ENCODE results near the gene RRP8. TPM values are rescaled to one million over a fixed set of nuclear protein-coding genes. Genes with fewer than 3 reads are reported as not detected.

Gene RRP8
- total and polyA plus RNA-seq, 7 donors, result 10.2 to 23.2 (median 20.7) TPM

DNA sequence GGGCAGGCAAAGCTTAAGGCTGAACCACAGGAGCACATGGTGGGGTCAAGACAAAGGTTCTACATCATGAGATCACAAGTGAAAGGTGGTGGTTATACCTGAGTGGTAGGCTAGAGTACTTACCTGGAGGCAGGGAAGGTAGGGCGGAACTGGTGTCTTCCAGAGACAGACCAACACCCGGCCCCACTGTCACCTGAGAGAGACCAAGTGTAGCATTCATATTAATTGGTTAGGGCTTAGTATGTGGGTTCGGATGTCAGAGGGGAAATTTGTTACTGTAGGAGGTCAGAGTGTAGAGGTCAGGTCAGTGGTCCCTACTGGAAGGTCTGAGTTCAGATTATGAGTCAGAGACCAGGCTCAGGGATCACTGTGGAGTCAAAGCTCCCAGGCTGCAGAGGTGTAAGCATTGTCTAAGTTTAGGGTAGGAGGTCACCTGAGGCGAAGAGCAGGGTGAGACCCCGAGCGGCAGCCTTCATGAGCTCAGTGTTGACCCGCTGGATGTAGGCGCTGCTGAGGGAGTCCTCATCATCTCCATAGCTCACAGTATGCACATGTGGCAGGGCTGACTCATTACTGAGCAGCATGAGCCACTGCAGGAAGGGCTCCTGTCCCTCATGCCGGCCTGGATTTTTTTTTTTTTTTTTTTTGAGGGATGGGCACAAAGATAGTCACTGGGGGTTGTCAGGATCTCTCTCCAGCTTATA, 12.6 kb upstream of the RRP8 start:
- H3K4me1 ChIP-seq, result peaks cover 0 to 46% (median 40%) of the 10 kb centered on the region in 4 donors
- WGBS, 2 donors, result 95 to 96% methylated on average over 9 of the region's 9 CpGs
- no peaks in the 10 kb centered on the region for H3K27me3 ChIP-seq
- peak; percentile 48 for DNase-seq
- TF ChIP-seq POLR2AphosphoS5 (IDR thresholded peaks at IDR 0.05), result no peak
- H3K4me3 ChIP-seq, result no peak overlapping the region
- intact Hi-C loops (cut with DNase I), result loop anchor here (2.0 to 5.0 kb wide), 2 partner anchors 66 to 135 kb away; partner anchors contain the start of genes ARFIP2, MRPL17 and TIMM10B
- peak overlapping the region in 3 of 4 donors; percentile 98 to 99 (median 99) for H3K27ac ChIP-seq
- peaks cover under 1 to 37% (median 20%) of the 10 kb centered on the region in 4 donors for H3K36me3 ChIP-seq
- no peaks in the 10 kb centered on the region for H3K9me3 ChIP-seq

DNA sequence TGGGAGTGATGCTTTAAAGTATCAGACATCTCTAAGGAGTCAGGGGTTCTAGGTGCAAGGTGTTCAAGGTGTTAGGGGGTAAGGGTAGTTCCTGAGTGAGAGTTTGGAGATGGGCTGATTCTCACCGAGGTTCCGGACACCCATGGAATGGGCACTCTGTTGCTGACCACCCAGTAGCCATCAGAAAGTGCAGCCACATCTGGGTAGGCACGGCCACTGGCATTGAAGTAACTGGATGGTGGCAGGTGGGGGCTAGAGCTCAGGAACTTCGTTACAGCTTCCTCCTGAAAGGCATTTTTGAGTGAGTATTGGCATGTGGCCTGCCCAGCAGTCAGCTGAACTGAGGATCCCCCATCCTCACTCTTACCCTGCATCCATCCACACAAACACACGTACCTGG, 11.6 kb upstream of the RRP8 start:
- Histone ChIP-seq H3K4me3 (no peak overlapping the region), H3K27me3 (no peaks in the 10 kb centered on the region), H3K4me1 (peaks cover 0 to 56% (median 50%) of the 10 kb centered on the region in 4 donors), H3K9me3 (no peaks in the 10 kb centered on the region), H3K27ac (peak overlapping the region in 3 of 4 donors; percentile 98 to 99 (median 99)), H3K36me3 (peaks cover 10 to 47% (median 30%) of the 10 kb centered on the region in 4 donors)
- 95 to 97% methylated on average over 5 of the region's 5 CpGs for WGBS, 2 donors
- intact Hi-C loops (cut with DNase I), result loop anchor here (2.0 to 5.0 kb wide), 2 partner anchors 67 to 134 kb away; partner anchors contain the start of genes ARFIP2, MRPL17 and TIMM10B
- TF ChIP-seq POLR2AphosphoS5 (IDR thresholded peaks at IDR 0.05) (no peak), POLR2A (IDR thresholded peaks at IDR 0.05) (no peak), EP300 (IDR thresholded peaks at IDR 0.05) (no peak)
- TF ChIP-seq, protein P1, sequence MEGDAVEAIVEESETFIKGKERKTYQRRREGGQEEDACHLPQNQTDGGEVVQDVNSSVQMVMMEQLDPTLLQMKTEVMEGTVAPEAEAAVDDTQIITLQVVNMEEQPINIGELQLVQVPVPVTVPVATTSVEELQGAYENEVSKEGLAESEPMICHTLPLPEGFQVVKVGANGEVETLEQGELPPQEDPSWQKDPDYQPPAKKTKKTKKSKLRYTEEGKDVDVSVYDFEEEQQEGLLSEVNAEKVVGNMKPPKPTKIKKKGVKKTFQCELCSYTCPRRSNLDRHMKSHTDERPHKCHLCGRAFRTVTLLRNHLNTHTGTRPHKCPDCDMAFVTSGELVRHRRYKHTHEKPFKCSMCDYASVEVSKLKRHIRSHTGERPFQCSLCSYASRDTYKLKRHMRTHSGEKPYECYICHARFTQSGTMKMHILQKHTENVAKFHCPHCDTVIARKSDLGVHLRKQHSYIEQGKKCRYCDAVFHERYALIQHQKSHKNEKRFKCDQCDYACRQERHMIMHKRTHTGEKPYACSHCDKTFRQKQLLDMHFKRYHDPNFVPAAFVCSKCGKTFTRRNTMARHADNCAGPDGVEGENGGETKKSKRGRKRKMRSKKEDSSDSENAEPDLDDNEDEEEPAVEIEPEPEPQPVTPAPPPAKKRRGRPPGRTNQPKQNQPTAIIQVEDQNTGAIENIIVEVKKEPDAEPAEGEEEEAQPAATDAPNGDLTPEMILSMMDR (IDR thresholded peaks at IDR 0.05), result no peak
- peak; percentile 63 for DNase-seq

DNA sequence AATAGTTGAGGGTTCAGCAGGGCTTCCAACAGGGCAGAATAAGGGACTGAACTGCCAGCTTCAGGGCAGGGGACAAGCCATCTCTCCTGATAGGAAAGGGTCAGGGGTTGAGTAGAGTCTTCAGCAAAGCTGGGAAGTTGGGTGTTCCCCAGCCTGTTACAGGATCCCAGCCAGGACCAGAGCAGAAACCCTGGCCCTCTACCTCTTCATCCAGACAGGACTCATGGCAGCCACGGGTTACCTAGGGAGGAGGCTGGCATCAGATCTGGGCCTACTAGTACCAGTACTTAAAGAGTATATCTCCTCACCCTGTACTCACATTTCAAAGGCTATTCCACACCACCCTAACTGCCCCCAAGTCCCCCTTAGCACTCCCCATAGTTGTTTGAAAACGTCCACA, 11.0 kb upstream of the RRP8 start:
- Histone ChIP-seq H3K9me3 (no peaks in the 10 kb centered on the region), H3K27me3 (no peaks in the 10 kb centered on the region), H3K36me3 (peaks cover 16 to 53% (median 36%) of the 10 kb centered on the region in 4 donors), H3K4me3 (no peak overlapping the region), H3K4me1 (peaks cover 0 to 56% (median 54%) of the 10 kb centered on the region in 4 donors), H3K27ac (peak overlapping the region in 3 of 4 donors; percentile 98 to 99 (median 99))
- DNase-seq, result peak; percentile 60
- intact Hi-C loops (cut with DNase I), result loop anchor here (2.0 kb wide), 1 partner anchor 134 kb away; the partner anchor contains the start of genes ARFIP2 and TIMM10B
- TF ChIP-seq EP300 (IDR thresholded peaks at IDR 0.05) (no peak), POLR2AphosphoS5 (IDR thresholded peaks at IDR 0.05) (no peak), POLR2A (IDR thresholded peaks at IDR 0.05) (no peak)
- TF ChIP-seq, protein P1 (IDR thresholded peaks at IDR 0.05), result no peak
- 89 to 90% methylated on average over 2 of the region's 2 CpGs for WGBS, 2 donors

DNA sequence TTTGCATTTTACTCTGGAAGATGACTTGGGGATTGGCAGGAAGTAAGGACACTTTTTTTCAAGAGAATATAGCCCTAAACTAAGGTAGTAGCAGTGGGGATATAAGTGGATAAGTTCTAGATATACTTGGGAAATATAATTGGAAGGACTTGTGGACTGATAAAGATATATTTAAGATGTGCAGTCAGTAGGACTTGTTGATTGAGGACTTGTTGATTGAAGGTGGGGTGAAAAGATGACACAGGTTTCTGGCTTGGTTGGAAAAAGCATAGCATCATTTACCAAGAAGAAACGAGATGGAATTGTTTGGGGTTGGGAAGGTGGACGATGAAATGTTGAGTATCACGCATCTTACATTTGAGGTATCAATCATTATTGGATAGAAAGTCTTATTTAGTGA, 10.1 kb upstream of the RRP8 start:
- Histone ChIP-seq H3K27ac (peak overlapping the region; percentile 98 to 99 (median 98)), H3K27me3 (no peaks in the 10 kb centered on the region), H3K9me3 (no peaks in the 10 kb centered on the region), H3K4me3 (peak overlapping the region in 1 of 4 donors; percentile 80), H3K4me1 (peaks cover 0 to 63% (median 59%) of the 10 kb centered on the region in 4 donors), H3K36me3 (peaks cover 26 to 62% (median 45%) of the 10 kb centered on the region in 4 donors)
- intact Hi-C loops (cut with DNase I), result no loop called here
- 86 to 92% methylated on average over 3 of the region's 3 CpGs for WGBS, 2 donors
- no peak for DNase-seq
- TF ChIP-seq POLR2A (IDR thresholded peaks at IDR 0.05) (no peak), POLR2AphosphoS5 (IDR thresholded peaks at IDR 0.05) (no peak), EP300 (IDR thresholded peaks at IDR 0.05) (no peak)
- TF ChIP-seq, protein P1 (IDR thresholded peaks at IDR 0.05), result no peak

Data from sigmoid colon (tissue), 7 donors.